ENCODE data around the gene IQSEC1. TPM values are rescaled to one million over a fixed set of nuclear protein-coding genes. Genes with fewer than 3 reads are reported as not detected.

Gene IQSEC1
- total RNA-seq, 1 experiment from 2014 or later: 28.1 TPM

DNA sequence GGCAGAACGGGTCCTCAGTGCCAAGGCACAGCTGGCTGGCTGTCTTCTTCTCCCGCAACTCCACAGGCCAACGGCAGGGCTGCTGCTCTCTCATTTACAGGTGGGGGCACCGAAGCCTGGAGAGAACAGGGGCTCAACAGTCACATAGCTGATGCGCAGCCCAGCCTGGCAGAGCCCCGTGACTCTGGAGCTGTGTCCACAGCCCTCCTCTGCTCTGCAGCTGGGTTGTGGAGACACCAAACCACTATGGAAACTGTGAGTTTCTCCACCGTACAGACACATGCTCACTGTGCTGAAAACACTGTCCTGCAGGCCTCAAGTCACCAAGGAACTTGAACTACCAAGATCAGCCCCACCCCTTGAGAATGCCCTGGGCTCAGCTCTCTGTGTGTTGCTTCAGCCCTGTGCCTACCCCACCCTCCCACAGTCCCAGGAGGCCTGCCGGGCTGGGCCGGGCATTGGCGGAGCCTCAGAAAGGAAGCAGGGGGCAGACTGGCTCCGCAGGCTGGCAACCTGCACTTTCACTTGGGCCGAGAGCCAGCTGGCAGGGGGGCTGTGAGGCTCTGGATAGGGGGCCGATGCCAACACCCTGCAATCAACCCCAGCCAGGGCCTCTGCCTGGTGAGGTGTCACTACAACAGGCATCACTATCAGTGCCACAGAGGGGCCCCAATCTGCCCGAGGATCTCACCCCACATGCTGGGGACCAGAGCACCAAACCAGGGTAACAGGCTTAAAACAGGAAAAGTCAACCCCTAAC lies 118.2 kb downstream of the IQSEC1 start:
- Histone ChIP-seq H2AFZ (ENCODE audit: low read depth, low read length, poor library complexity, severe bottlenecking) (no peak overlapping the region), H3K36me3 (ENCODE audit: control insufficient read depth in 1 of 2, insufficient read depth in 2 of 2, low read length in 2 of 2) (no peaks in the 10 kb centered on the region), H3K4me3 (replicated peaks in 1 of 2; ENCODE audit: low read depth in 1 of 2, low read length in 2 of 2) (no peak overlapping the region), H3K4me1 (ENCODE audit: control insufficient read depth in 1 of 2, insufficient read depth in 2 of 2, low read length in 2 of 2) (peaks cover 0 to 2% of the 10 kb centered on the region in 2 experiments; a peak in 1 of 4 replicates), H3K9ac (ENCODE audit: low read length) (no peak overlapping the region), H3K79me2 (ENCODE audit: insufficient read depth, low read length) (peaks cover 25% of the 10 kb centered on the region; the same call in 1 of the 2 replicates), H4K20me1 (ENCODE audit: insufficient read depth) (no peaks in the 10 kb centered on the region), H3K4me2 (ENCODE audit: low read length) (no peak overlapping the region), H3K9me2 (ENCODE audit: insufficient read depth) (no peaks in the 10 kb centered on the region), H3K9me3 (ENCODE audit: control insufficient read depth in 1 of 2, insufficient read depth in 1 of 2, low read depth in 1 of 2, low read length in 2 of 2) (no peaks in the 10 kb centered on the region), H3K27me3 (ENCODE audit: insufficient read depth, low read length) (no peaks in the 10 kb centered on the region), H3K27ac (ENCODE audit: low read depth, low read length) (no peak overlapping the region)
- ChIA-PET RAD21 (ENCODE audit: low non-redundant PET in 1 of 2, low total read pairs in 2 of 2, uncharacterized antibody in 2 of 2, unreplicated experiment in 2 of 2) (no interaction called here), POLR2A (no interaction called here), CTCF (no interaction called here)
- TF ChIP-seq ZNF274 (IDR thresholded peaks at IDR 0.05; ENCODE audit: low read depth, low read length) (no peak), ZFX (IDR thresholded peaks at IDR 0.05) (no peak), SRF (IDR thresholded peaks at IDR 0.05; ENCODE audit: low read depth) (no peak), EGR1 (IDR thresholded peaks at IDR 0.05; ENCODE audit: low read depth) (no peak), POLR2AphosphoS5 (IDR thresholded peaks at IDR 0.05; ENCODE audit: low read depth, low read length) (no peak), SP1 (IDR thresholded peaks at IDR 0.05; ENCODE audit: low read depth) (no peak), POLR2A (IDR thresholded peaks at IDR 0.05; ENCODE audit: borderline replicate concordance, extremely low read depth, insufficient read depth, insufficient read length) (no peak)
- TF ChIP-seq, protein P1, sequence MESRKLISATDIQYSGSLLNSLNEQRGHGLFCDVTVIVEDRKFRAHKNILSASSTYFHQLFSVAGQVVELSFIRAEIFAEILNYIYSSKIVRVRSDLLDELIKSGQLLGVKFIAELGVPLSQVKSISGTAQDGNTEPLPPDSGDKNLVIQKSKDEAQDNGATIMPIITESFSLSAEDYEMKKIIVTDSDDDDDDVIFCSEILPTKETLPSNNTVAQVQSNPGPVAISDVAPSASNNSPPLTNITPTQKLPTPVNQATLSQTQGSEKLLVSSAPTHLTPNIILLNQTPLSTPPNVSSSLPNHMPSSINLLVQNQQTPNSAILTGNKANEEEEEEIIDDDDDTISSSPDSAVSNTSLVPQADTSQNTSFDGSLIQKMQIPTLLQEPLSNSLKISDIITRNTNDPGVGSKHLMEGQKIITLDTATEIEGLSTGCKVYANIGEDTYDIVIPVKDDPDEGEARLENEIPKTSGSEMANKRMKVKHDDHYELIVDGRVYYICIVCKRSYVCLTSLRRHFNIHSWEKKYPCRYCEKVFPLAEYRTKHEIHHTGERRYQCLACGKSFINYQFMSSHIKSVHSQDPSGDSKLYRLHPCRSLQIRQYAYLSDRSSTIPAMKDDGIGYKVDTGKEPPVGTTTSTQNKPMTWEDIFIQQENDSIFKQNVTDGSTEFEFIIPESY (IDR thresholded peaks at IDR 0.05; ENCODE audit: extremely low read depth, insufficient replicate concordance, low read length): no peak
- TF ChIP-seq, protein P2, sequence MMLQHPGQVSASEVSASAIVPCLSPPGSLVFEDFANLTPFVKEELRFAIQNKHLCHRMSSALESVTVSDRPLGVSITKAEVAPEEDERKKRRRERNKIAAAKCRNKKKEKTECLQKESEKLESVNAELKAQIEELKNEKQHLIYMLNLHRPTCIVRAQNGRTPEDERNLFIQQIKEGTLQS (IDR thresholded peaks at IDR 0.05): no peak
- TF ChIP-seq, protein P3, sequence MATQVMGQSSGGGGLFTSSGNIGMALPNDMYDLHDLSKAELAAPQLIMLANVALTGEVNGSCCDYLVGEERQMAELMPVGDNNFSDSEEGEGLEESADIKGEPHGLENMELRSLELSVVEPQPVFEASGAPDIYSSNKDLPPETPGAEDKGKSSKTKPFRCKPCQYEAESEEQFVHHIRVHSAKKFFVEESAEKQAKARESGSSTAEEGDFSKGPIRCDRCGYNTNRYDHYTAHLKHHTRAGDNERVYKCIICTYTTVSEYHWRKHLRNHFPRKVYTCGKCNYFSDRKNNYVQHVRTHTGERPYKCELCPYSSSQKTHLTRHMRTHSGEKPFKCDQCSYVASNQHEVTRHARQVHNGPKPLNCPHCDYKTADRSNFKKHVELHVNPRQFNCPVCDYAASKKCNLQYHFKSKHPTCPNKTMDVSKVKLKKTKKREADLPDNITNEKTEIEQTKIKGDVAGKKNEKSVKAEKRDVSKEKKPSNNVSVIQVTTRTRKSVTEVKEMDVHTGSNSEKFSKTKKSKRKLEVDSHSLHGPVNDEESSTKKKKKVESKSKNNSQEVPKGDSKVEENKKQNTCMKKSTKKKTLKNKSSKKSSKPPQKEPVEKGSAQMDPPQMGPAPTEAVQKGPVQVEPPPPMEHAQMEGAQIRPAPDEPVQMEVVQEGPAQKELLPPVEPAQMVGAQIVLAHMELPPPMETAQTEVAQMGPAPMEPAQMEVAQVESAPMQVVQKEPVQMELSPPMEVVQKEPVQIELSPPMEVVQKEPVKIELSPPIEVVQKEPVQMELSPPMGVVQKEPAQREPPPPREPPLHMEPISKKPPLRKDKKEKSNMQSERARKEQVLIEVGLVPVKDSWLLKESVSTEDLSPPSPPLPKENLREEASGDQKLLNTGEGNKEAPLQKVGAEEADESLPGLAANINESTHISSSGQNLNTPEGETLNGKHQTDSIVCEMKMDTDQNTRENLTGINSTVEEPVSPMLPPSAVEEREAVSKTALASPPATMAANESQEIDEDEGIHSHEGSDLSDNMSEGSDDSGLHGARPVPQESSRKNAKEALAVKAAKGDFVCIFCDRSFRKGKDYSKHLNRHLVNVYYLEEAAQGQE (IDR thresholded peaks at IDR 0.05; ENCODE audit: low read depth): no peak
- TF ChIP-seq, protein P4, sequence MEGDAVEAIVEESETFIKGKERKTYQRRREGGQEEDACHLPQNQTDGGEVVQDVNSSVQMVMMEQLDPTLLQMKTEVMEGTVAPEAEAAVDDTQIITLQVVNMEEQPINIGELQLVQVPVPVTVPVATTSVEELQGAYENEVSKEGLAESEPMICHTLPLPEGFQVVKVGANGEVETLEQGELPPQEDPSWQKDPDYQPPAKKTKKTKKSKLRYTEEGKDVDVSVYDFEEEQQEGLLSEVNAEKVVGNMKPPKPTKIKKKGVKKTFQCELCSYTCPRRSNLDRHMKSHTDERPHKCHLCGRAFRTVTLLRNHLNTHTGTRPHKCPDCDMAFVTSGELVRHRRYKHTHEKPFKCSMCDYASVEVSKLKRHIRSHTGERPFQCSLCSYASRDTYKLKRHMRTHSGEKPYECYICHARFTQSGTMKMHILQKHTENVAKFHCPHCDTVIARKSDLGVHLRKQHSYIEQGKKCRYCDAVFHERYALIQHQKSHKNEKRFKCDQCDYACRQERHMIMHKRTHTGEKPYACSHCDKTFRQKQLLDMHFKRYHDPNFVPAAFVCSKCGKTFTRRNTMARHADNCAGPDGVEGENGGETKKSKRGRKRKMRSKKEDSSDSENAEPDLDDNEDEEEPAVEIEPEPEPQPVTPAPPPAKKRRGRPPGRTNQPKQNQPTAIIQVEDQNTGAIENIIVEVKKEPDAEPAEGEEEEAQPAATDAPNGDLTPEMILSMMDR (IDR thresholded peaks at IDR 0.05 in 2 of 3, conservative IDR thresholded peaks at IDR 0.05 in 1 of 3; ENCODE audit: borderline replicate concordance in 1 of 3, insufficient read depth in 1 of 3, low read depth in 2 of 3, low read length in 2 of 3): no peak
- DNase-seq (ENCODE audit: low read depth, low spot score): no peak
- BruUV-seq (replicated peaks): no TSS peak
- ATAC-seq: peak; percentile 31; the same call in 1 of the 2 replicates
- intact Hi-C loops (cut with micrococcal nuclease): no loop called here
